Measurements from ENCODE around the gene ARPP19.
"Not testable (repeated sequence)": the region's sequence is repeated elsewhere in the genome, so short reads cannot be mapped to it uniquely, and the experiment has no call there.

The ARPP19 gene

DNA sequence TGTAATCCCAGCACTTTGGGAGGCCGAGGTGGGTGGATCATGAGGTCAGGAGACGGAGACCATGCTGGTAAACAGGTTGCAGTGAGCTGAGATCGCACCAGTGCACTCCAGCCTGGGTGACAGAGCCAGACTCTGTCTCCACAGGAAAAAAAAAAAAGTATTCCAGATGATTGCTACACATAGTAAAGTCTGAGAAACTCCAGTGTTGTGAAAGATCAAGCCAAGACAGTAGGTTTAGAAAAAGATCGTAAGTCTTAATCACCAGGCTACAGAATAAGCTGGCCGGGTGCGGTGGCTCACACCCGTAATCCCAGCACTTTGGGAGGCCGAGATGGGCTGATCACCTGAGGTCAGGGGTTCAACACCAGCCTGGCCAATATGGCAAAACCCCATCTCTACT is 56.0 kb downstream of the ARPP19 start:
- not testable (repeated sequence) for DNase-seq (ENCODE audit: low read depth)

DNA sequence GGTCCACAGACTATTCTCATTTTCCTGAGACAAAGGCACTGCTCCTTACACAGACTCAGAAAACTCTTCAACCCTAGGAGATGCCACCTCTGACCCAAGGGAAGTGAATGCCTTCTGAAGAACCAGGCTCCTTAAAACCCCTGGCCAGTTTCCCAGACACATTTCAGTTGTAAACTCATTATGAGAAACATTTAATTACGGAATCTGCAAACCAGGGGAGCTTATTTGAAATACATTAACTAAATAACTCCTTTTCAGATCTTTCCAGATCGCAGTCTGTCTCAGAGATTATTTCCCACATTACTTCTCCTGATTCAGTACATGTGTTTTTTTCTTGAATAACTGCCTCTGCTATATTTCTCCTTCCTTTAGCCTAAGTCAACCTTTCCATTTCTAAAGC is 57.7 kb downstream of the ARPP19 start:
- DNase-seq (ENCODE audit: low read depth): no peak

DNA sequence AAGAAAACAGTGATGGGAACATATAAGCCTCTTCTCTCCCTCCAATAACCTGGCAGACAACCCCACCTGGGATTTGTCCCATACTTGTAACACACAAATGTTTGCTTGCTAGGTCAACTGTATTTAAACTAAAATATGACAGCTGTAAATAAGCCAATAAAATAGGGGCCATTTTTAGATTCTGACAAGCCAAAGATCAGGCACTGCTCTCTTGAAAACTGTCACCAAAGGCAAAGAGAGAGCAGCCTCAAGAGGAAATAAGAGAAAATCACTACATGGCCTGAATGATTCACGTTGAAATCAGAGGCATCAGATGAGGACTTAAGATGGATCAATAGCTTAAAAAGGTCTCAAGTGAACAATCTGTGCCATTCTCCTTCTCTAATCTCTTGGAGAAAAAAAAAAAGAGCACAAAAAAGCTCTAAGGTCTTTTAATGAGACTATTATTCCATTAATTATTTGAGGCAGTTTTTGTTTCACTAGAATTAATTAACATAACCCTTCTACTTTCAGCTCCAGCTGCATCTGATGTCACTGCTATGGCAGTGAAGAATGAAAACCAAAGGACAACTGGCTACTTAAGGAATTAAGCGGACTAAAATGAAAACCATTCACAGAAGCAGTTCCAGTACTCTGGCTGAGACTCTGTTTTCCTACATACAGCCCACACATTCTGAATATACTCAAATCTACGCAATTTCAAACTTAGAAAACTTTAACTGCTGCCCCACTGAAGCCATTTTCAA is 59.2 kb downstream of the ARPP19 start:
- no peak for DNase-seq (ENCODE audit: low read depth)

DNA sequence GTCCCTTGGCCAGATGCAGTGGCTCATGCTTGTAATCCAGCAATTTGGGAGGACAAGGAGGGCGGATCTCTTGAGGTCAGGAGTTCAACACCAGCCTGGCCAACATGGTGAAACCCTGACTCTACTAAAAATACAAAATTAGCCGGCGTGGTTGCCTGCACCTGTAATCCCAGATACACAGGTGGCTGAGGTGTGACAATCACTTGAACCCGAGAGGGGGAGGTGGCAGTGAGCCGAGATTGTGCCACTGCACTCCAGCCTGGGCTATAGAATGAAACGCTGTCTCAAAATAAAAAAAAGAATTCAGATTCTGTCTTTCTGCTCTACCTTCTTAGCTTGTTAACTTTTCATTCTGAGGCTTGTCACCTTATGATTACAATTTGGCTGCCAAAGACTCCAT is 62.3 kb downstream of the ARPP19 start:
- no peak for DNase-seq (ENCODE audit: low read depth)

DNA sequence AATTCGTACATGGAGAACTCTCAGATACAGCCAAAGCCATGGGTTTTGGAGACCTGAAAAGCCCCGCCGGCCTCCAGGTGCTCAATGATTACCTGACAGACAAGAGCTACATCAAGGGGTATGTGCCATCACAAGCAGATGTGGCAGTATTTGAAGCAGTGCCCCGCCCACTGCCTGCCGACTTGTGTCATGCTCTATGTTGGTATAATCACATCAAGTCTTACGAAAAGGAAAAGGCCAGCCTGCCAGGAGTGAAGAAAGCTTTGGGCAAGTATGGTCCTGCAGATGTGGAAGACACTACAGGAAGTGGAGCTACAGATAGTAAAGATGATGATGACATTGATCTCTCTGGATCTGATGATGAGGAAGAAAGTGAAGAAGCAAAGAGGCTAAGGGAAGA is 63.7 kb downstream of the ARPP19 start:
- DNase-seq (ENCODE audit: low read depth): no peak

DNA sequence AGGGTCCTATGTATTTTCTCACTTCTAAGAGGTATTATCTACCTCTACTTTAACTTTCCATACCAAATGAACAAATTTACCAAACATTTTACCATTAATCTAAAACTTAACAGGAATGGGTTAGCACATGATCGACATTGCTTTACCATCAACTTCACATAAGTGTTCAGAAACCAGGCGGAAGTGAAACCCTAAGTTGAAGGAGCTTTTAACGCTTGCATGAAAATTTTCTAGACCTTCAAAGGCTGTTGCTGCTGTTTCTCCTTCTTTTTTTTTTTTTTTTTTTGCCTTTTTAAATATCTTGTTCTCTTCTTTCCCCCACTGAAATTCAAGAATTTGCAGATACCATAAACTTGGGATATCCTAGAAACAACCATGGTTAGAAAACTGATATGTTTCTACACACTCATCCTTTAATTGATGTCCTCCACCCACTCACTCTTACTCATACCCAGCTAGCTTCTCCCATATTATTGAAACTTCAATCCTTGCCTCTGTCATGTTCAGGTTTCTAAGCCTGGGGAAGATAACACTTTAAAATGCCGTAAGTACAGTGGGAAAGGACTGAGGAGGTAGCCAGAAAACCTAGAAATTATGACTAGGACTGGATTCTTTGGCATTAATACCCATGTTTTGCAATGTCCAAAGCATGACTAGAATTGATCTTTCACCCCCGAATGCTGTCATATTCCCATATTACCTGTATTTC is 64.9 kb downstream of the ARPP19 start:
- DNase-seq (ENCODE audit: low read depth): no peak

DNA sequence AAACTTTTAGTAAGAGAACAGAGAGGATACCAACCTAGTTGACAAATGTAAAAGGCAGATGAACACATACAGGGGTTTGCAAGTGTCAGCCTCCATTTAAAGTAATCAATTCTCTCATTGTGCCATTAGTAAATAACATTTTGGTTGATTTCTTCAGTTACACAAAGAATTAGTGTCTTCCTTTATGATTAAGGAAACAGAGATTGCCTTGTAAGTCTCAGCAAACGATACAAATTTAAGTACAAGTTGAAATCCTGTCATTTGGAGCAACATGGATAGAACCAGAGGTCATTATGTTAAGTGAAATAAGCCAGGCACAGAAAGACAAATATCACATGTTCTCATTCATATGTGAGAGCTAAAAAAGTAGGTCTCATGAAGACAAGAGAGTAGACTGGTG is 66.2 kb downstream of the ARPP19 start:
- DNase-seq (ENCODE audit: low read depth): no peak

DNA sequence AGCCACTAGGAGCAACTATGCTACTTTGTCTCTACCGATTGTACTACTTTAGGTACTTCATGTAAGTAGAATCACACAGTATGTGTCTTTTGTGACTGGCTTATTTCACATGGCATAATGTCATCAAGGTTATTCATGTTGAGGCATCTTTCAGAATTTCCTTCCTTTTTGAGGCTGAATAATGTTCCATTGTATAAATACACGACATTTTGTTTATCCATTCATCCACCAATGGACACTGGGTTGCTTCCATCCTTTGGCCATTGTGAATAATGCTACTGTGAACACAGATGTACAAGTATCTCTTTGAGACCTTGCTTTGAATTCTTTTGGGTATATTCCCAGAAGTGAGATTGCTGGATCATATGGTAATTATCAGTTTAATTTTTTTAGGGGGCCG is 69.3 kb downstream of the ARPP19 start:
- DNase-seq (ENCODE audit: low read depth): no peak

DNA sequence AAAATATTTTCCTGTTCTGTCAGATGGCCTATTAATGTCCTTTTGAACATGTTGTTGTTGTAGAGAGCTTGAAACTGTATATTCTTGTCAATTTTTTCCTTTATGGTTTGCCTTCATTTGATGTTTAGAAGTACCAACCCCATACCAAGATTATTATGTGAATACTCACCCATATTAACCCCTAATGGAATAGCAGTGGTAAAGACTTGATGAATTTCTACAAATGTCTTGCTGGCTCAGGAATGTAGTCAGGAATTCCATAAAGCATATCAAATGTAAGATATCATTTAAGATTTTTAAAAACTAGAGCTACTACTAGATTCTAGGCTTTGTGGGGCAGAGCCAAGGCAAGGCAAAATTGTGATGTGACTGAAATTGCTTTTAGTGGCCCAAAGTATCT is 70.1 kb downstream of the ARPP19 start:
- no peak for DNase-seq (ENCODE audit: low read depth)

Measured in activated T-cell treated with anti-CD3 and anti-CD28 coated beads for 48 hours (primary cell).